Ishikawa (cell line): Measurements from ENCODE around the gene HIF1A.

ENCODE experiments used
- CEBPB ChIP-seq: IDR thresholded peaks from 2 replicates; pipeline ENCODE4 v1.6.1; 2012
- CREB1 ChIP-seq: IDR thresholded peaks from 2 replicates; pipeline ENCODE4 v1.6.1; 2012; ENCODE audit warnings: low read depth
- EGR1 ChIP-seq: IDR thresholded peaks from 2 replicates; pipeline ENCODE4 v1.6.1; 2012
- EP300 ChIP-seq: IDR thresholded peaks from 2 replicates; pipeline ENCODE4 v1.6.1; 2012; ENCODE audit warnings: borderline replicate concordance
- FOXM1 ChIP-seq: IDR thresholded peaks from 2 replicates; pipeline ENCODE4 v1.6.1; 2012; ENCODE audit warnings: low read depth, borderline replicate concordance
- NFIC ChIP-seq: IDR thresholded peaks from 2 replicates; pipeline ENCODE4 v1.6.1; 2012
- RAD21 ChIP-seq: IDR thresholded peaks from 2 replicates; pipeline ENCODE4 v1.6.1; 2012; ENCODE audit warnings: low read depth
- TAF1 ChIP-seq: IDR thresholded peaks from 2 replicates; pipeline ENCODE4 v1.6.1; 2012; ENCODE audit warnings: low read depth, mild to moderate bottlenecking
- TCF12 ChIP-seq: IDR thresholded peaks from 2 replicates; pipeline ENCODE4 v1.6.1; 2012; ENCODE audit warnings: low read depth
- TEAD4 ChIP-seq: IDR thresholded peaks from 2 replicates; pipeline ENCODE4 v1.6.1; 2012
- ZBTB7A ChIP-seq: IDR thresholded peaks from 2 replicates; pipeline ENCODE4 v1.6.1; 2012; ENCODE audit warnings: low read depth
- TF ChIP-seq, protein P1 (sequence below): IDR thresholded peaks from 2 replicates; pipeline ENCODE4 v1.6.1; 2012; ENCODE audit warnings: low read depth, mild to moderate bottlenecking
- TF ChIP-seq, protein P2 (sequence below): IDR thresholded peaks from 2 replicates; pipeline ENCODE4 v1.6.1; 2012
- TF ChIP-seq, protein P3 (sequence below): IDR thresholded peaks from 2 replicates; pipeline ENCODE4 v1.6.1; 2012

Gene HIF1A

DNA sequence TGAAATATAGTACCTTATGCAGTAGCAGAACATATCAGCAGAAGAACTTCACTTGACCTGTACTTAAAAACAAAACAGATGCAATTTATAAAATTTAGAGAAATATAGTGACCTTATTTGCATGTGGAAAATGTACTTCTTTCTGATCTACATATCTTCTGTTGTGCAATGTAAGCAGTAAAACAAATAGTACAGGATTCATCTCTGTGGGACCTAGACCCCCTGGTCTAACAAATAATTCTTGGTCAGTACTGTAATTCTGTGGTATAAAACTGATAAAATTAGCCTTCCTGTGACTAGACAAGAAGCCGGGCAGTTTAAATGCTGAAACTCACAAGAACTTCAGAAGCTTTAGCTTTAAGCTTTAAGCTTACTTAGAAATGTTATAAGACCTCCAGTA, 21.6 kb downstream of the HIF1A start:
- TF ChIP-seq, protein P1, sequence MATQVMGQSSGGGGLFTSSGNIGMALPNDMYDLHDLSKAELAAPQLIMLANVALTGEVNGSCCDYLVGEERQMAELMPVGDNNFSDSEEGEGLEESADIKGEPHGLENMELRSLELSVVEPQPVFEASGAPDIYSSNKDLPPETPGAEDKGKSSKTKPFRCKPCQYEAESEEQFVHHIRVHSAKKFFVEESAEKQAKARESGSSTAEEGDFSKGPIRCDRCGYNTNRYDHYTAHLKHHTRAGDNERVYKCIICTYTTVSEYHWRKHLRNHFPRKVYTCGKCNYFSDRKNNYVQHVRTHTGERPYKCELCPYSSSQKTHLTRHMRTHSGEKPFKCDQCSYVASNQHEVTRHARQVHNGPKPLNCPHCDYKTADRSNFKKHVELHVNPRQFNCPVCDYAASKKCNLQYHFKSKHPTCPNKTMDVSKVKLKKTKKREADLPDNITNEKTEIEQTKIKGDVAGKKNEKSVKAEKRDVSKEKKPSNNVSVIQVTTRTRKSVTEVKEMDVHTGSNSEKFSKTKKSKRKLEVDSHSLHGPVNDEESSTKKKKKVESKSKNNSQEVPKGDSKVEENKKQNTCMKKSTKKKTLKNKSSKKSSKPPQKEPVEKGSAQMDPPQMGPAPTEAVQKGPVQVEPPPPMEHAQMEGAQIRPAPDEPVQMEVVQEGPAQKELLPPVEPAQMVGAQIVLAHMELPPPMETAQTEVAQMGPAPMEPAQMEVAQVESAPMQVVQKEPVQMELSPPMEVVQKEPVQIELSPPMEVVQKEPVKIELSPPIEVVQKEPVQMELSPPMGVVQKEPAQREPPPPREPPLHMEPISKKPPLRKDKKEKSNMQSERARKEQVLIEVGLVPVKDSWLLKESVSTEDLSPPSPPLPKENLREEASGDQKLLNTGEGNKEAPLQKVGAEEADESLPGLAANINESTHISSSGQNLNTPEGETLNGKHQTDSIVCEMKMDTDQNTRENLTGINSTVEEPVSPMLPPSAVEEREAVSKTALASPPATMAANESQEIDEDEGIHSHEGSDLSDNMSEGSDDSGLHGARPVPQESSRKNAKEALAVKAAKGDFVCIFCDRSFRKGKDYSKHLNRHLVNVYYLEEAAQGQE, result no peak
- TF ChIP-seq NFIC, result no peak

DNA sequence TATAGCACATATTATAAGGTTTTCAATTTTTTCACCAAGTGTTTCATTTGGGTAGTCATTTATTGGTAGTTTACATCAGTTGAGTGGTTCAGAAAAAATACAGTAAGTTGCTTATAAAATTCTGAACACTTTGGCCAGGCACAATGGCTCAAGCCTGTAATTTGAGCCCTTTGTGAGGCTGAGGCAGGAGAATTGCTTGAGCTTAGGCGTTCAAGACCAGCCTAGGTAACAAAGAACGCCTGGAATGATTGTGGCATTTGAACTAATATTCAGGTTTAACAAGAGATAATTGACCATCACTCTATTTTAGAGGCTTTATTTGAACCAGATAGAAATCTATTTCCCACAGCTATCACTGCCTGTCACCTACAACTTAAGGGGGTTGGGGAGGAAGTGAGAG, 22.7 kb downstream of the HIF1A start:
- no peak for TF ChIP-seq RAD21
- TF ChIP-seq FOXM1, result no peak
- TF ChIP-seq TAF1, result no peak
- TF ChIP-seq EGR1, result no peak
- no peak for TF ChIP-seq CEBPB

DNA sequence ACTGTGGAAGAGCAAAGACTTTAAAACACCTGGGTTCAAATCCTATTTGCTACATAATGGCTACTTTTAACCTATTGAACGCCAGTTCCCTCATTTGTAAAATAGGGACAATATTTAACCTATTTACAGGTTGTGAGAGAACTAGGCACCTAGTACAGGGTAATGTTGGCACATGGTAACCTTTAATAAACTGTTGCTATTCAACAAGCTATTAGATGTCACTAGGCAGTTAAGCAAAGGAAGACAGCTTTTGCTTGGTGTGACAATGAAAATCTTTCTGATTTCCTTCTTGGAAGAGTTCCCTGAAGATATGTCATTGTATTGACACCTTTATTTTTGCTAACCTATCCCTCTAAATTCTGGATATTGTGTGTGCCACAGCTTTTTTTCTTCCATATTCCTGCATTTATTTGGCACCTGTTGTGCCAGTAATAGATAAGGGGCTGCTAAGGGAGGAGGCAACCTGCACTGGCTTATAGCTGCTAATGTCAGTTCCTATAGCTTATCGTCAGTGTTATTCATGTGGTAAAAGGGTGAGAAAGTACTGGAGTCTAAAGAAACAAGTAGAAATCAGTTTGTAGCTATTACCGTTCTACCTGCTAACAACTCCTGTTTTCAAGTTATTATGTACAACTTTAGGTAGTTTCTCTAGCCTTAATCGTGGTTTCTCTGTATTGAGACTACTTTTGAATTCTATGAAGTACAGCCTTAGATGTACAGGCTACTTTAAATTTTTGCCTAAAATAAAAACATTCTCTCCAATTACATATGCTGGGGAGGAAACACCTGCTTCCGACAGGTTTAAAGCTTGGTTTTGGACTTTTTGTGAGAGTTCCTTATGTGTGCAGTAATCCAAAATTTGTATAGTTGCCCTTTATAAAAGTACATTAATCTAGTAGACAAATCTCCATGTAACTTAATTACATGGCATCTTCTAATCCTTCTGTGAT, 24.3 kb downstream of the HIF1A start:
- TF ChIP-seq, protein P2, sequence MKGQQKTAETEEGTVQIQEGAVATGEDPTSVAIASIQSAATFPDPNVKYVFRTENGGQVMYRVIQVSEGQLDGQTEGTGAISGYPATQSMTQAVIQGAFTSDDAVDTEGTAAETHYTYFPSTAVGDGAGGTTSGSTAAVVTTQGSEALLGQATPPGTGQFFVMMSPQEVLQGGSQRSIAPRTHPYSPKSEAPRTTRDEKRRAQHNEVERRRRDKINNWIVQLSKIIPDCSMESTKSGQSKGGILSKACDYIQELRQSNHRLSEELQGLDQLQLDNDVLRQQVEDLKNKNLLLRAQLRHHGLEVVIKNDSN, result no peak

DNA sequence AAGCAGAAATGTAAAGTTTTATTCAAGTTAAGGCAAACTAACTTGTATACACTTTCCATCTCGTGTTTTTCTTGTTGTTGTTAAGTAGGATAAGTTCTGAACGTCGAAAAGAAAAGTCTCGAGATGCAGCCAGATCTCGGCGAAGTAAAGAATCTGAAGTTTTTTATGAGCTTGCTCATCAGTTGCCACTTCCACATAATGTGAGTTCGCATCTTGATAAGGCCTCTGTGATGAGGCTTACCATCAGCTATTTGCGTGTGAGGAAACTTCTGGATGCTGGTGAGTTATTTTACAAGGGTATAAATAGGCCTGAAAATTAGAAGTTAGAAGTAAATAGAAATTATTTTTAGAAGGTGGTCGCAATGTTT, 25.0 kb downstream of the HIF1A start:
- TF ChIP-seq EGR1, result no peak
- no peak for TF ChIP-seq RAD21
- TF ChIP-seq TAF1, result no peak
- TF ChIP-seq, protein P3, sequence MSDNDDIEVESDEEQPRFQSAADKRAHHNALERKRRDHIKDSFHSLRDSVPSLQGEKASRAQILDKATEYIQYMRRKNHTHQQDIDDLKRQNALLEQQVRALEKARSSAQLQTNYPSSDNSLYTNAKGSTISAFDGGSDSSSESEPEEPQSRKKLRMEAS, result no peak
- TF ChIP-seq CEBPB, result no peak
- TF ChIP-seq ZBTB7A, result no peak
- TF ChIP-seq EP300, result no peak

DNA sequence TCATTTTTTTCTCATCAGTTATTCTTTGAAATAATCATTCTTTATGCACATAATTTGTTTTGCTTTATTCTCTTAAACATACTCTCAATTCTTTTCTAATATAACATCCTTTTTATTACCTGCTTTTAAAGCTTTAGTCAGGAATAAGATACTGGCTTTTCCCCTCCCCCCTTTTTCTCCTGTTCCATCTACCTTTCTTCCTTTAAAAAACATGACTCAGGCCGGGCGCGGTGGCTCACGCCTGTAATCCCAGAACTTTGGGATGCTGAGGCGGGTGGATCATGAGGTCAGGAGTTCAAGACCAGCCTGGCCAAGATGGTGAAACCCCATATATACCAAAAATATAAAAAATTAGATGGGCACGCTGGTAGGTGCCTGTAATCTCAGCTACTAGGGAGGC, 25.4 kb downstream of the HIF1A start:
- TF ChIP-seq NFIC, result no peak
- TF ChIP-seq CREB1, result no peak
- TF ChIP-seq FOXM1, result no peak
- TF ChIP-seq, protein P3, result no peak
- TF ChIP-seq EP300, result no peak
- no peak for TF ChIP-seq CEBPB
- no peak for TF ChIP-seq TAF1
- no peak for TF ChIP-seq EGR1

DNA sequence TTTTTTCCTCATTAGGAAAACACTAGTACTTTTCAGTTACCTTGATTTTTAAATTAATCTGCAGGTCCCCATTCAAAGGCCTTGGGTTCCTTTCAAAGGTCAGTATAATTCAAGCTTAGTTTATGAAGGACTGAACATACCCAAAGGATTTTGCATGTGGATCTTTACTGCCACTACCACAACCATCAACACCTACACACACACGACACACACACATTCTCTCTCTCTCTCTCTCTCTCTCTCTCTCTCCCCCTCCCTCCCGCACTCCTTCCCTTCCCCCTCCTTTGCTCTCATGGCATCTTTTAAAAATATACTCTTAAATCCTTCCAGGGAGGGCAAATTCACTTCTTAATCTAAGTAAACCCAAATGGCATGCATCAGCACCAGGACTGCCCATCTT, 28.8 kb downstream of the HIF1A start:
- TF ChIP-seq CEBPB (no peak), CREB1 (no peak), FOXM1 (no peak)

DNA sequence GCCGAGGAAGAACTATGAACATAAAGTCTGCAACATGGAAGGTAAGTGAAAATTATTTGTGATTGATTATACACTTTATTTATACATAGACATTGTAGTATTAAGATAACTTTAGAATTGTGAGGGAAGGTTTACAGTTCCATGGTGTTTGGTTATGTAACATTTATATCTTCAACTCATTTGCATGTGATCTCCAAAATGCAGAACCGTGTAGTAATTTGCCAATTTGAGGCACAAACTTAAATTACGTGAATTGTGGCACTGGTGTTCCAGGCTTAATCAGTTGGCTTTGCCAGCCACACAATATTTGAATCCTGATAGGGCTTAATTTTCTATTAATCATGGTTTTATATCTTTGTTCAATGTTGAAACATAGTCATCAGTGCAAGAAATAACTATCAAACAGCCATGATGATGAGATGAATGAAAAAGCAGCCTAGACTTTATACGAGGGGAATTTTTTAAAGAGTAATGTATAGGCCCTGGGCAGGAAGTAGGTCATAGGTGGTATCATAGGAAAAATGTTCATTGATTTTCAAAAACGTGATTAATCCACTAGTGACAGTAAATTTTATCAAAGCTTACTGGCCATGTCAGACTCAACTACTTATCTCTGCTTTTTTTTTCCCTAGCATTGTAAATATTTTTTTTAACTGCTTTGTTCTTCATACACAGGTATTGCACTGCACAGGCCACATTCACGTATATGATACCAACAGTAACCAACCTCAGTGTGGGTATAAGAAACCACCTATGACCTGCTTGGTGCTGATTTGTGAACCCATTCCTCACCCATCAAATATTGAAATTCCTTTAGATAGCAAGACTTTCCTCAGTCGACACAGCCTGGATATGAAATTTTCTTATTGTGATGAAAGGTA, 31.7 kb downstream of the HIF1A start:
- TF ChIP-seq, protein P2, result no peak
- TF ChIP-seq TCF12, result no peak
- TF ChIP-seq EP300, result no peak
- TF ChIP-seq TEAD4, result no peak
- TF ChIP-seq CEBPB, result no peak
- no peak for TF ChIP-seq CREB1

DNA sequence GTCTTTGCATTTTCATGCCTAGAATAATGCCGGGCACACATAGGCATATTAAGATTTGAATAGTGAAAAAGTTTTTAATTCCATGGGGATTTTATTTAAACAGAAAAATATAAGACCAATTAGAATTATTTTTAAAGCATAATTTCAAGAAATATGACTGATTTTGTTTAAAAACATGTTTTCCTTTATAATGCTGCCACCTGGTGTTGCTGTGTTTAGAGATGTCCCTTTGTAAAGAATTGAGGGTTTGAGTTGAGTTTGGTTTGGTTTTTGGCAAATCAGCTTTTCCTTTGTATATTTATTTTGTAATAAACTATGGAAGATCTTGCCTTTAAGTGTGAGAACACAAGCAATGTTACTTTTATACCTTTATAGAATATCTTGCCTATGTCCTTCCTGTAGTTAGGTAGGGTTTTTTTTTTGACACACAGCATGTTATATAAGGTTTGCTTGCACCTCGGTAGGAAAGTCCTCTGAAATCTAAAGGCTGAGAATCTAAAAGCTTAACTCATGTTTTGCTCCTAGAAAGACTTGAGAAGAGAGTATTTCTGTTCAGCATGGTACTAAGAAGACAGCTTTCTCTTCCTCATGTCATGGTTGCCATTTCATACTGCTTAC, 35.6 kb downstream of the HIF1A start:
- TF ChIP-seq FOXM1, result no peak
- TF ChIP-seq EP300, result no peak
- no peak for TF ChIP-seq TAF1
- TF ChIP-seq RAD21, result peak; percentile 50
